GM12874 (cell line): ENCODE data around the gene LAPTM5.

ENCODE experiments used
- CTCF ChIP-seq: IDR thresholded peaks from 2 replicates; pipeline ENCODE4 v1.5.1; 2011; ENCODE audit warnings: low read depth, mild to moderate bottlenecking, control low read depth, low read length, moderate library complexity; ENCODE audit not compliant: insufficient read depth

The LAPTM5 gene

GRCh38 chr1:30735668-30736498, 21.7 kb downstream of the LAPTM5 start:
- no peak for TF ChIP-seq CTCF

GRCh38 chr1:30735124-30735523, 22.4 kb downstream of the LAPTM5 start:
- no peak for TF ChIP-seq CTCF

- no peak for TF ChIP-seq CTCF
Observed at GRCh38 chr1:30734580-30734979, 23.0 kb downstream of the LAPTM5 start.

GRCh38 chr1:30734106-30734505, 23.5 kb downstream of the LAPTM5 start:
- TF ChIP-seq CTCF, result no peak

DNA sequence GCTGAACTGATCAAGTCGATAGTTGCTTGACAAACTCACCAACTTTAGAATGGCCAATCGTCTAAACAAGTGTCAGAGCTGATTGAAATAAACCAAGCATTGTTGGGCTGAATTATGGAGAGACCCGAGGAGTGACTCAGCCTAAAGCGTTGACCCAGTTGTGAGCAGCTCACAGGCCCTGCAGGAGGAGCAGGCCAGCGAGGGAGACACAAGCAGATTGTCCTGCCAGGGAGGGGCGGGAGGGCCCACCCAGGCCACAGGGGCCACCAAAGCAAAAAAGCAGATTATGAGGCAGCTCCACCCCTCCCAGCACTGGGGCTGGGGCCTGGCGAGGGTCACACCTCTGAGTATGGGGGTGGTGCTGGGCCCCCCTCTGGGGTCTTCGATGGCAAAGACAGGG, 24.1 kb downstream of the LAPTM5 start:
- TF ChIP-seq CTCF, result no peak

GRCh38 chr1:30732277-30732996, 25.1 kb downstream of the LAPTM5 start:
- no peak for TF ChIP-seq CTCF

DNA sequence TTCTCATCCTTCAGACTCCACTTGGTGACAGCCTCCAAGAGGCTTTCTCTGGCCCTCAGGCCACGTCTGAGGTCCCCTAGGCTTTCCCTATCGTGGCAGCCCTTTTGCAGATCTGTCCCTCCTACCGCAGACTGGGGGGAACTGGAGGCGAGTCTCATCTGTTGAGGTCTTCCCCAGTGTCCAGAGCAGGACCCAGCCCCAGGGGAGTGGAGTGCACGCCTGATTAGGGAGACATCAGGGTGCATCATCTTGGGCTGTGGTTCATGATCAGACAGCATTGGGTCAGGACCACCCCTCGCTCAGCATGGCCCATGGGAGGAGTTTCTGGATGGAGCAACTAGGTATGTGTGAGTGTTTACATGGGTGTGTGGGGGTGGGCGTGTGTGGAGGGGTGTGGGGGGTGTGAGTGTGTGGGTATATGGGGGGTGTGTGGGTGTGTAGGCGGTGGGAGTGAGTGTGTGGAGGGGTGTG, 25.7 kb downstream of the LAPTM5 start:
- no peak for TF ChIP-seq CTCF
